ENCODE measurements around the gene ANKRD13B. TPM values are rescaled to one million over a fixed set of nuclear protein-coding genes. Genes with fewer than 3 reads are reported as not detected.

ANKRD13B gene
- total and polyA plus RNA-seq, 9 donors: 3.6 to 23.4 (median 12.0) TPM

- whole genome bisulfite sequencing, 3 donors: 91 to 97% (median 94%) methylated on average over 6 of the region's 6 CpGs
- intact Hi-C loops (cut with DNase I): no loop called here
- no peak for DNase-seq
- Histone ChIP-seq H3K4me3 (no peak overlapping the region), H3K27me3 (no peaks in the 10 kb centered on the region), H3K36me3 (no peaks in the 10 kb centered on the region), H3K27ac (no peak overlapping the region), H3K4me1 (ENCODE audit: insufficient read depth) (no peaks in the 10 kb centered on the region), H3K9me3 (no peaks in the 10 kb centered on the region)
- no peak for TF ChIP-seq POLR2A (IDR thresholded peaks at IDR 0.05)
- TF ChIP-seq, protein P1, sequence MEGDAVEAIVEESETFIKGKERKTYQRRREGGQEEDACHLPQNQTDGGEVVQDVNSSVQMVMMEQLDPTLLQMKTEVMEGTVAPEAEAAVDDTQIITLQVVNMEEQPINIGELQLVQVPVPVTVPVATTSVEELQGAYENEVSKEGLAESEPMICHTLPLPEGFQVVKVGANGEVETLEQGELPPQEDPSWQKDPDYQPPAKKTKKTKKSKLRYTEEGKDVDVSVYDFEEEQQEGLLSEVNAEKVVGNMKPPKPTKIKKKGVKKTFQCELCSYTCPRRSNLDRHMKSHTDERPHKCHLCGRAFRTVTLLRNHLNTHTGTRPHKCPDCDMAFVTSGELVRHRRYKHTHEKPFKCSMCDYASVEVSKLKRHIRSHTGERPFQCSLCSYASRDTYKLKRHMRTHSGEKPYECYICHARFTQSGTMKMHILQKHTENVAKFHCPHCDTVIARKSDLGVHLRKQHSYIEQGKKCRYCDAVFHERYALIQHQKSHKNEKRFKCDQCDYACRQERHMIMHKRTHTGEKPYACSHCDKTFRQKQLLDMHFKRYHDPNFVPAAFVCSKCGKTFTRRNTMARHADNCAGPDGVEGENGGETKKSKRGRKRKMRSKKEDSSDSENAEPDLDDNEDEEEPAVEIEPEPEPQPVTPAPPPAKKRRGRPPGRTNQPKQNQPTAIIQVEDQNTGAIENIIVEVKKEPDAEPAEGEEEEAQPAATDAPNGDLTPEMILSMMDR (IDR thresholded peaks at IDR 0.05): no peak
- no peak for TF ChIP-seq EP300 (IDR thresholded peaks at IDR 0.05)
Measured at GRCh38 chr17:29655323-29655722, 62.4 kb downstream of the ANKRD13B start.

DNA sequence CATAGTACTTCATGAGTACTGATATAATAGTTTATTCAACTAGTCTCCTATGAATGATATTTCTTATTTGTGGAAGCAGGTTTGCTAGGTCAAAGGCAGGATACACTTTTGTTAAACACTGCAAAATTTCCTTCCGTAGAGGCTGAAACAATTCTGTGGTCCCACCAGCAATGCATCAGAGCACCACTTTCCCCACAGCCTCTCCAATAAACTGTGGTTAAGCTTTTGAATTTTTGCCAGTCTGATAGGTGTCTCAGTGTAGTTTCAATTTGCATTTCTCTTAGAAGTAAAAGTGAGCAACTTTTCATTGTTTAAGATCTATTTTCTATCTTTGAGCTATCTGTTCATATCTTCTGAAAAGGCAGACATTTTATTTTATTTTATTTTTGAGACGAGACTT is 66.2 kb downstream of the ANKRD13B start:
- no peak overlapping the region for H3K27ac ChIP-seq
- intact Hi-C loops (cut with DNase I): no loop called here
- H3K27me3 ChIP-seq: no peaks in the 10 kb centered on the region
- no peaks in the 10 kb centered on the region for H3K36me3 ChIP-seq
- TF ChIP-seq EP300 (IDR thresholded peaks at IDR 0.05) (no peak), POLR2A (IDR thresholded peaks at IDR 0.05) (no peak)
- TF ChIP-seq, protein P1 (IDR thresholded peaks at IDR 0.05): no peak
- no peaks in the 10 kb centered on the region for H3K4me1 ChIP-seq (ENCODE audit: insufficient read depth)
- H3K9me3 ChIP-seq: no peaks in the 10 kb centered on the region
- no peak for DNase-seq
- 85 to 95% (median 88%) methylated on average over 2 of the region's 2 CpGs for WGBS, 3 donors
- H3K4me3 ChIP-seq: no peak overlapping the region

GRCh38 chr17:29661213-29661612 is 68.3 kb downstream of the ANKRD13B start:
- 69 to 84% (median 76%) methylated on average over 2 of the region's 2 CpGs for WGBS, 3 donors
- DNase-seq: no peak
- H3K9me3 ChIP-seq: no peaks in the 10 kb centered on the region
- H3K36me3 ChIP-seq: no peaks in the 10 kb centered on the region
- H3K4me3 ChIP-seq: no peak overlapping the region
- no peaks in the 10 kb centered on the region for H3K27me3 ChIP-seq
- no peaks in the 10 kb centered on the region for H3K4me1 ChIP-seq (ENCODE audit: insufficient read depth)
- intact Hi-C loops (cut with DNase I): no loop called here
- TF ChIP-seq POLR2A (IDR thresholded peaks at IDR 0.05): no peak
- TF ChIP-seq, protein P1 (IDR thresholded peaks at IDR 0.05): no peak
- TF ChIP-seq EP300 (IDR thresholded peaks at IDR 0.05): no peak
- no peak overlapping the region for H3K27ac ChIP-seq

GRCh38 chr17:29663155-29663554 is 70.2 kb downstream of the ANKRD13B start:
- no peak for DNase-seq
- Histone ChIP-seq H3K4me1 (ENCODE audit: insufficient read depth) (no peaks in the 10 kb centered on the region), H3K4me3 (no peak overlapping the region), H3K27ac (no peak overlapping the region), H3K36me3 (no peaks in the 10 kb centered on the region), H3K27me3 (no peaks in the 10 kb centered on the region), H3K9me3 (no peaks in the 10 kb centered on the region)
- intact Hi-C loops (cut with DNase I): no loop called here
- TF ChIP-seq, protein P1 (IDR thresholded peaks at IDR 0.05): no peak
- TF ChIP-seq POLR2A (IDR thresholded peaks at IDR 0.05): no peak
- TF ChIP-seq EP300 (IDR thresholded peaks at IDR 0.05): no peak
- 39 to 56% (median 44%) methylated on average over 1 of the region's 1 CpG for WGBS, 3 donors

Small RNAs within 50 kb of the gene (small RNA-seq; reads per million reads assigned to genes)
- not detected for gene RNU6-920P

Other genes starting within 250 kb of the ANKRD13B start
- 10 to 100 TPM; 38.4 to 66.5 (median 56.7) TPM for gene TAOK1, start 202.8 kb upstream of the ANKRD13B start, total RNA-seq
- 10 to 100 TPM in 1 of 2 donors, 1 to 10 TPM in 1; 8.7 to 19.4 TPM for gene TAOK1, start 202.8 kb upstream of the ANKRD13B start, polyA plus RNA-seq
- gene ABHD15, start 26.1 kb upstream of the ANKRD13B start, total RNA-seq: 1 to 10 TPM; 4.2 to 7.6 (median 4.8) TPM
- 1 to 10 TPM; 3.0 to 8.7 TPM for gene ABHD15, start 26.1 kb upstream of the ANKRD13B start, polyA plus RNA-seq
- gene TP53I13, start 24.4 kb upstream of the ANKRD13B start, total RNA-seq: 10 to 100 TPM; 30.4 to 49.5 (median 41.3) TPM
- gene TP53I13, start 24.4 kb upstream of the ANKRD13B start, polyA plus RNA-seq: 10 to 100 TPM in 1 of 2 donors, 1 to 10 TPM in 1; 2.2 to 44.7 TPM
- 10 to 100 TPM; 18.0 to 51.8 (median 39.2) TPM for gene GIT1, start 3.5 kb upstream of the ANKRD13B start, total RNA-seq
- 10 to 100 TPM; 20.3 to 27.0 TPM for gene GIT1, start 3.5 kb upstream of the ANKRD13B start, polyA plus RNA-seq
- 1 to 10 TPM; 1.2 to 9.0 (median 3.5) TPM for gene CORO6, start 29.8 kb downstream of the ANKRD13B start, total RNA-seq
- gene CORO6, start 29.8 kb downstream of the ANKRD13B start, polyA plus RNA-seq: 1 to 10 TPM; 2.1 to 4.2 TPM